ENCODE data around the gene ATXN10. TPM values are rescaled to one million over a fixed set of nuclear protein-coding genes. Genes with fewer than 3 reads are reported as not detected.

ATXN10 gene
- total RNA-seq, 2 experiments from 2014 or later: 43.8 to 48.0 TPM

- no peak for TF ChIP-seq CTCF (IDR thresholded peaks at IDR 0.05)
- POLR2A ChIA-PET: no interaction called here
Measured at GRCh38 chr22:45891021-45891421, 219.4 kb downstream of the ATXN10 start.

GRCh38 chr22:45891471-45891995, 219.9 kb downstream of the ATXN10 start:
- intact Hi-C loops (cut with DNase I, micrococcal nuclease): no loop called here
- TF ChIP-seq CTCF (IDR thresholded peaks at IDR 0.05): no peak
- peaks cover 6% of the 10 kb centered on the region for H3K4me1 ChIP-seq (ENCODE audit: insufficient read depth, low read length)
- H3K27me3 ChIP-seq (ENCODE audit: control insufficient read depth in 1 of 2, insufficient read depth in 2 of 2, low read length in 2 of 2): peaks cover 12 to 20% of the 10 kb centered on the region in 2 experiments
- H3K36me3 Mint-ChIP-seq (ENCODE audit: low read depth): no peaks in the 10 kb centered on the region
- peaks cover 0 to 29% of the 10 kb centered on the region in 2 experiments for H3K9me3 ChIP-seq (ENCODE audit: control insufficient read depth in 1 of 2, insufficient read depth in 1 of 2, low read length in 2 of 2)
- CTCF ChIA-PET: no interaction called here
- H3K4me3 ChIP-seq (ENCODE audit: low read length): no peak overlapping the region
- no peak overlapping the region for H3K27ac Mint-ChIP-seq
- no peaks in the 10 kb centered on the region for H3K36me3 ChIP-seq (ENCODE audit: insufficient read depth, low read length)
- H3K27ac ChIP-seq (ENCODE audit: low read depth in 1 of 2, low read length in 2 of 2): no peak overlapping the region
- H3K9me3 Mint-ChIP-seq: no peaks in the 10 kb centered on the region
- POLR2A ChIA-PET: no interaction called here
- no peak overlapping the region for H3K4me3 Mint-ChIP-seq
- ATAC-seq (ENCODE audit: poor library complexity) (no peak), DNase-seq (no peak)
- H3K27me3 Mint-ChIP-seq: peaks cover 32% of the 10 kb centered on the region
- H3K4me1 Mint-ChIP-seq (ENCODE audit: low read depth): no peaks in the 10 kb centered on the region

More at GRCh38 chr22:45891021-45891421, 219.4 kb downstream of the ATXN10 start:
- intact Hi-C loops (cut with DNase I, micrococcal nuclease): no loop called here
- peaks cover 6% of the 10 kb centered on the region for H3K4me1 ChIP-seq (ENCODE audit: insufficient read depth, low read length)
- peaks cover 12 to 20% of the 10 kb centered on the region in 2 experiments for H3K27me3 ChIP-seq (ENCODE audit: control insufficient read depth in 1 of 2, insufficient read depth in 2 of 2, low read length in 2 of 2)
- Mint-ChIP-seq H3K4me3 (no peak overlapping the region), H3K9me3 (no peaks in the 10 kb centered on the region), H3K27ac (no peak overlapping the region), H3K27me3 (peaks cover 34% of the 10 kb centered on the region), H3K4me1 (ENCODE audit: low read depth) (no peaks in the 10 kb centered on the region), H3K36me3 (ENCODE audit: low read depth) (no peaks in the 10 kb centered on the region)
- no peak overlapping the region for H3K27ac ChIP-seq (ENCODE audit: low read depth in 1 of 2, low read length in 2 of 2)
- CTCF ChIA-PET: no interaction called here
- ATAC-seq (ENCODE audit: poor library complexity) (no peak), DNase-seq (no peak)
- no peak overlapping the region for H3K4me3 ChIP-seq (ENCODE audit: low read length)
- H3K9me3 ChIP-seq (ENCODE audit: control insufficient read depth in 1 of 2, insufficient read depth in 1 of 2, low read length in 2 of 2): peaks cover 0 to 29% of the 10 kb centered on the region in 2 experiments
- no peaks in the 10 kb centered on the region for H3K36me3 ChIP-seq (ENCODE audit: insufficient read depth, low read length)

GRCh38 chr22:45891996-45892621, 220.5 kb downstream of the ATXN10 start:
- Mint-ChIP-seq H3K4me3 (no peak overlapping the region), H3K27me3 (peaks cover 26% of the 10 kb centered on the region), H3K4me1 (ENCODE audit: low read depth) (no peaks in the 10 kb centered on the region), H3K27ac (no peak overlapping the region), H3K9me3 (no peaks in the 10 kb centered on the region), H3K36me3 (ENCODE audit: low read depth) (no peaks in the 10 kb centered on the region)
- no peak for DNase-seq
- H3K27ac ChIP-seq (ENCODE audit: low read depth in 1 of 2, low read length in 2 of 2): no peak overlapping the region
- POLR2A ChIA-PET: no interaction called here
- H3K4me3 ChIP-seq (ENCODE audit: low read length): no peak overlapping the region
- intact Hi-C loops (cut with DNase I, micrococcal nuclease): no loop called here
- no peak for TF ChIP-seq CTCF (IDR thresholded peaks at IDR 0.05)
- CTCF ChIA-PET: no interaction called here
- no peaks in the 10 kb centered on the region for H3K36me3 ChIP-seq (ENCODE audit: insufficient read depth, low read length)
- peaks cover 6% of the 10 kb centered on the region for H3K4me1 ChIP-seq (ENCODE audit: insufficient read depth, low read length)
- H3K27me3 ChIP-seq (ENCODE audit: control insufficient read depth in 1 of 2, insufficient read depth in 2 of 2, low read length in 2 of 2): peaks cover 12 to 20% of the 10 kb centered on the region in 2 experiments
- ATAC-seq (ENCODE audit: poor library complexity): no peak
- peaks cover 0 to 25% of the 10 kb centered on the region in 2 experiments for H3K9me3 ChIP-seq (ENCODE audit: control insufficient read depth in 1 of 2, insufficient read depth in 1 of 2, low read length in 2 of 2)
